MM.1S (cell line): ENCODE results near the gene EFHC2.

ENCODE experiments used
- EZH2 ChIP-seq: fragments of 300-600 bp; sonication (generic); optimal IDR thresholded peaks from 2 replicates; pipeline ENCODE3; 2017; ENCODE audit warnings: low read depth, mild to moderate bottlenecking, antibody characterized with exemption, low read length, mixed read lengths
- TF ChIP-seq, protein P1 (sequence below): fragments of 300-600 bp; sonication (generic); IDR thresholded peaks from 2 replicates; pipeline ENCODE4 v1.5.1; 2016; ENCODE audit warnings: antibody characterized with exemption, low read length, mixed read lengths

DNA sequence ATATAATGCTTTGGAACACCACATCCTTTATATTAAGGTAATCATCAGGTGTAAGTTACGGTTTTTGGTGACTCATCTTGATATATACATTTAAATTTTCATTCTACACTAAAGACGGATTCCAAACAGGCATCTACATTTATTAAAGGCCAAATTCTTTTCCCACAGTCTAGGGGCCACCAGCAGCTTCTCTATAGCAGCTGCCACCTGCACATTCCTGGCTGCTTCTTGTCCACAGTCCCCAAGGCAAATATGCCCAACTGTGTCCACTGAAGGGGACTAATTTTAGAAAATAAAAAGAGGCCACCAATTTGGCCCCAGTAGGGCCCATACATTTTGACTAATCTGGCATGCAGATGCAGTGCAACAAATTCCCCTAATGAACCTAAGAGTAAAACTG lies 96.6 kb downstream of the EFHC2 start:
- TF ChIP-seq, protein P1, sequence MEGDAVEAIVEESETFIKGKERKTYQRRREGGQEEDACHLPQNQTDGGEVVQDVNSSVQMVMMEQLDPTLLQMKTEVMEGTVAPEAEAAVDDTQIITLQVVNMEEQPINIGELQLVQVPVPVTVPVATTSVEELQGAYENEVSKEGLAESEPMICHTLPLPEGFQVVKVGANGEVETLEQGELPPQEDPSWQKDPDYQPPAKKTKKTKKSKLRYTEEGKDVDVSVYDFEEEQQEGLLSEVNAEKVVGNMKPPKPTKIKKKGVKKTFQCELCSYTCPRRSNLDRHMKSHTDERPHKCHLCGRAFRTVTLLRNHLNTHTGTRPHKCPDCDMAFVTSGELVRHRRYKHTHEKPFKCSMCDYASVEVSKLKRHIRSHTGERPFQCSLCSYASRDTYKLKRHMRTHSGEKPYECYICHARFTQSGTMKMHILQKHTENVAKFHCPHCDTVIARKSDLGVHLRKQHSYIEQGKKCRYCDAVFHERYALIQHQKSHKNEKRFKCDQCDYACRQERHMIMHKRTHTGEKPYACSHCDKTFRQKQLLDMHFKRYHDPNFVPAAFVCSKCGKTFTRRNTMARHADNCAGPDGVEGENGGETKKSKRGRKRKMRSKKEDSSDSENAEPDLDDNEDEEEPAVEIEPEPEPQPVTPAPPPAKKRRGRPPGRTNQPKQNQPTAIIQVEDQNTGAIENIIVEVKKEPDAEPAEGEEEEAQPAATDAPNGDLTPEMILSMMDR, result no peak
- no peak for TF ChIP-seq EZH2
